A549 (cell line): Measurements from ENCODE around the gene ABHD11. TPM values are rescaled to one million over a fixed set of nuclear protein-coding genes. Genes with fewer than 3 reads are reported as not detected.

Experiments used
- ATAC-seq, 2 experiments: fragments of 200-7000 bp in 1 of 2; fragments of >200 bp in 1 of 2; cut with Nextera tagmentation in 1 of 2; cut with Tn5 transposase in 1 of 2; 3 replicates each; pipeline versions ENCODE4 v1.8.0 to v1.9.1; 2018 to 2020; ENCODE audit warnings: mild to moderate bottlenecking in 1 of 2, moderate library complexity in 1 of 2
- CTCF ChIA-PET: fragments of 300-600 bp; sonication (Branson Sonifier 250); formaldehyde crosslinking; extraction: SDS; loops from one replicate; lab custom pipeline; 2021; ENCODE audit warnings: antibody characterized with exemption, inconsistent platforms; lab: Yijun Ruan, JAX
- POLR2A ChIA-PET: fragments of 350-600 bp; formaldehyde crosslinking; extraction: SDS; loops from one replicate; lab custom pipeline; 2021; ENCODE audit warnings: antibody characterized with exemption, inconsistent platforms; lab: Yijun Ruan, JAX
- DNase-seq, 2 experiments: peaks; one replicate each; pipeline versions ENCODE4 v3.0.0 to v3.0.0-alpha.2; 2011 to 2016; ENCODE audit warnings: low read depth in 1 of 2, low spot score in 1 of 2
- FAIRE-seq: peaks from 2 replicates; lab custom pipeline; 2011; peaks lifted over from hg19 to GRCh38; lab: Jason Lieb, UNC
- H3K27ac ChIP-seq, 2 experiments: fragments of >200 bp; sonication (Bioruptor Twin); formaldehyde crosslinking; 3 replicates each; pipeline ENCODE4 v1.5.1; 2016 to 2017
- H3K4me1 ChIP-seq: fragments of >200 bp; sonication (Bioruptor Twin); formaldehyde crosslinking; 3 replicates; pipeline ENCODE4 v1.6.1; 2016
- H3K4me2 ChIP-seq: fragments of >200 bp; sonication (Bioruptor Twin); formaldehyde crosslinking; 3 replicates; pipeline ENCODE4 v1.6.1; 2016
- H3K4me3 ChIP-seq: fragments of >200 bp; sonication (Bioruptor Twin); formaldehyde crosslinking; 3 replicates; pipeline ENCODE4 v1.5.1; 2016
- H3K9me3 ChIP-seq: fragments of >200 bp; sonication (Bioruptor Twin); formaldehyde crosslinking; 3 replicates; pipeline ENCODE4 v1.6.1; 2016
- ATOH8 ChIP-seq: fragments of 250-450 bp; sonication (Bioruptor Pico); IDR thresholded peaks from 2 replicates; pipeline ENCODE4 v1.5.0; 2020; ENCODE audit warnings: low read depth, mild to moderate bottlenecking, moderate library complexity
- BHLHE40 ChIP-seq: IDR thresholded peaks from 2 replicates; pipeline ENCODE4 v1.6.1; 2012; ENCODE audit warnings: low read depth, low read length, inconsistent platforms
- CBX2 ChIP-seq: fragments of 200-600 bp; sonication (generic); IDR thresholded peaks from 2 replicates; pipeline ENCODE4 v1.6.1; 2016; ENCODE audit warnings: low read depth, mild to moderate bottlenecking, borderline replicate concordance
- CBX8 ChIP-seq: fragments of 200-600 bp; sonication (generic); IDR thresholded peaks from 2 replicates; pipeline ENCODE4 v1.6.1; 2016
- CEBPB ChIP-seq, 2 experiments: fragments of >200 bp in 1 of 2; sonication (Bioruptor Twin) in 1 of 2; formaldehyde crosslinking in 1 of 2; IDR thresholded peaks; 2 replicates each; pipeline ENCODE4 v1.6.1; 2012 to 2016
- CTCF ChIP-seq: fragments of >200 bp; sonication (Bioruptor Twin); formaldehyde crosslinking; IDR thresholded peaks from 3 replicates; pipeline ENCODE4 v1.5.1; 2016
- E2F6 ChIP-seq: IDR thresholded peaks from 2 replicates; pipeline ENCODE4 v1.6.1; 2012; ENCODE audit warnings: low read depth, borderline replicate concordance
- EP300 ChIP-seq, 2 experiments: fragments of >200 bp; sonication (Bioruptor Twin); formaldehyde crosslinking; IDR thresholded peaks; 2 replicates in 1 of 2; 3 replicates in 1 of 2; pipeline ENCODE4 v1.6.1; 2016 to 2017
- FOSL2 ChIP-seq, 2 experiments: fragments of 450-650 bp in 1 of 2; fragments of >200 bp in 1 of 2; sonication (Bioruptor Twin) in 1 of 2; formaldehyde crosslinking; IDR thresholded peaks; 2 replicates each; pipeline versions ENCODE4 v1.5.0 to v1.6.1; 2016 to 2020; ENCODE audit warnings: mild to moderate bottlenecking in 1 of 2, moderate library complexity in 1 of 2
- GATA3 ChIP-seq: IDR thresholded peaks from 2 replicates; pipeline ENCODE4 v1.6.1; 2012; ENCODE audit warnings: borderline replicate concordance
- HES2 ChIP-seq: fragments of >200 bp; sonication (Bioruptor Twin); formaldehyde crosslinking; IDR thresholded peaks from 2 replicates; pipeline ENCODE4 v1.6.1; 2016
- HOXA7 ChIP-seq: fragments of 250-450 bp; sonication (Bioruptor Pico); IDR thresholded peaks from 2 replicates; pipeline ENCODE4 v1.5.0; 2020; ENCODE audit warnings: mild to moderate bottlenecking, moderate library complexity
- JUN ChIP-seq, 2 experiments: fragments of >200 bp; sonication (Bioruptor Twin); formaldehyde crosslinking; IDR thresholded peaks; 2 replicates in 1 of 2; 3 replicates in 1 of 2; pipeline ENCODE4 v1.6.1; 2016 to 2017
- JUNB ChIP-seq: fragments of >200 bp; sonication (Bioruptor Twin); formaldehyde crosslinking; IDR thresholded peaks from 2 replicates; pipeline ENCODE4 v1.6.1; 2016
- KDM5A ChIP-seq: fragments of 200-600 bp; sonication (generic); IDR thresholded peaks from 2 replicates; pipeline ENCODE4 v1.6.1; 2016; ENCODE audit warnings: antibody characterized with exemption, mild to moderate bottlenecking
- MAFK ChIP-seq: fragments of 450-650 bp; IDR thresholded peaks from 2 replicates; pipeline ENCODE4 v1.6.1; 2014; ENCODE audit not compliant: partially characterized antibody
- MAZ ChIP-seq: fragments of 150-350 bp; IDR thresholded peaks from 2 replicates; pipeline ENCODE4 v1.6.1; 2014; ENCODE audit warnings: antibody characterized with exemption, low read depth, low read length, borderline replicate concordance
- NFE2L2 ChIP-seq: fragments of 150-350 bp; conservative IDR thresholded peaks from 2 replicates; pipeline ENCODE4 v1.6.1; 2014; ENCODE audit warnings: low read length
- NR3C1 ChIP-seq: fragments of >200 bp; sonication (Bioruptor Twin); formaldehyde crosslinking; IDR thresholded peaks from 3 replicates; pipeline ENCODE4 v1.6.1; 2017
- PBX3 ChIP-seq: IDR thresholded peaks from 2 replicates; pipeline ENCODE4 v1.6.1; 2012
- PHF8 ChIP-seq: fragments of 200-600 bp; sonication (generic); IDR thresholded peaks from 2 replicates; pipeline ENCODE4 v1.6.1; 2016; ENCODE audit warnings: low read depth, mild to moderate bottlenecking, antibody characterized with exemption, moderate library complexity, borderline replicate concordance
- POLR2AphosphoS2 ChIP-seq: conservative IDR thresholded peaks from 2 replicates; pipeline ENCODE4 v1.6.1; 2012; ENCODE audit warnings: low read length, improper control_type of control experiment, inconsistent platforms
- RARB ChIP-seq: fragments of 250-450 bp; sonication (Bioruptor Pico); IDR thresholded peaks from 2 replicates; pipeline ENCODE4 v1.8.0; 2021; ENCODE audit warnings: mild to moderate bottlenecking, moderate library complexity
- RFX5 ChIP-seq: fragments of 450-650 bp; IDR thresholded peaks from 2 replicates; pipeline ENCODE4 v1.7.1; 2014; ENCODE audit warnings: antibody characterized with exemption, mild to moderate bottlenecking, moderate library complexity
- ZC3H11A ChIP-seq: fragments of 450-650 bp; IDR thresholded peaks from 2 replicates; pipeline ENCODE4 v1.6.1; 2014; ENCODE audit warnings: antibody characterized with exemption, mild to moderate bottlenecking
- ZFP36 ChIP-seq: fragments of 450-650 bp; IDR thresholded peaks from 2 replicates; pipeline ENCODE4 v1.6.1; 2014; ENCODE audit warnings: borderline replicate concordance; ENCODE audit not compliant: partially characterized antibody
- ZSCAN20 ChIP-seq: fragments of 250-450 bp; sonication (Bioruptor Pico); IDR thresholded peaks from 2 replicates; pipeline ENCODE4 v1.8.0; 2022; ENCODE audit warnings: mild to moderate bottlenecking, moderate library complexity
- WGBS: methylation state at CpG from one replicate; pipeline ENCODE4 v1.1.6; 2017; ENCODE audit errors: missing lambda C conversion rate; 5-methylcytosine and 5-hydroxymethylcytosine counted together
- polyA plus RNA-seq, 4 experiments: library from polyadenylated mRNA; depleted of rRNA in 3 of 4; stranded (reverse); fragments of >200 nt; fragmentation: RNase III in 1 of 4; extraction: RNeasy Plus Mini Kit Qiagen cat#74134 plus additional on column Dnase treatment in 1 of 4; gene quantifications; 2 replicates in 3 of 4; 3 replicates in 1 of 4; pipeline ENCODE4 v1.2.3, GENCODE V29; 2011 to 2017

Gene ABHD11
- polyA plus RNA-seq, 2 of the 4 experiments (the other 2 are of a cell fraction) = 8.1 to 15.1 TPM

- no peak for FAIRE-seq
- Histone ChIP-seq H3K4me1 (peaks cover 14% of the 10 kb centered on the region), H3K4me2 (no peak overlapping the region), H3K27ac (no peak overlapping the region), H3K9me3 (no peaks in the 10 kb centered on the region), H3K4me3 (no peak overlapping the region)
- POLR2A ChIA-PET = interaction anchor here (0.5 kb wide), 1 partner anchor 52 kb away, joined by 4 read pairs; no protein-coding TSS in a partner anchor
- CTCF ChIA-PET = interaction anchor here (0.5 to 12.2 kb wide), 9 partner anchors 11 to 665 kb away, joined by 3 to 273 read pairs (median 31); partner anchors contain the start of genes STX1A and VPS37D
- no peak for DNase-seq
- TF ChIP-seq EP300 (IDR thresholded peaks at IDR 0.05) = no peak
- no peak for TF ChIP-seq PHF8
- no peak for TF ChIP-seq CEBPB (IDR thresholded peaks at IDR 0.05)
- TF ChIP-seq MAZ = no peak
- TF ChIP-seq, all 56 proteins: peak for 0
- WGBS = 83% methylated on average over 10 of the region's 14 CpGs
- no peak for ATAC-seq
Observed at GRCh38 chr7:73736885-73737284, 1.7 kb downstream of the ABHD11 start.

GRCh38 chr7:73735528-73735905, 3.1 kb downstream of the ABHD11 start:
- CTCF ChIA-PET = interaction anchor here (0.6 to 12.2 kb wide), 44 partner anchors 10 to 413 kb away, joined by 3 to 273 read pairs (median 6); partner anchors contain the start of genes MLXIPL, STX1A and VPS37D
- whole genome bisulfite sequencing = 90% methylated on average over 8 of the region's 8 CpGs
- ATAC-seq = no peak
- TF ChIP-seq ATOH8 (no peak), FOSL2 (IDR thresholded peaks at IDR 0.05) (no peak), FOSL2 (CRISPR knock-in tag; IDR thresholded peaks at IDR 0.05) (no peak), ZC3H11A (no peak), MAZ (no peak), RARB (CRISPR knock-in tag) (no peak)
- Histone ChIP-seq H3K4me1 (peaks cover 14% of the 10 kb centered on the region), H3K4me3 (no peak overlapping the region), H3K4me2 (no peak overlapping the region; the same call in 1 of the 3 replicates), H3K27ac (peak overlapping the region in 1 of 2 experiments; percentile 82; a peak in 3 of 6 replicates), H3K9me3 (no peaks in the 10 kb centered on the region)
- no peak for DNase-seq
- POLR2A ChIA-PET = interaction anchor here (1.2 kb wide), 1 partner anchor 169 kb away, joined by 3 read pairs; no protein-coding TSS in a partner anchor
- no peak for FAIRE-seq

GRCh38 chr7:73734619-73735527, 3.7 kb downstream of the ABHD11 start:
- no peak for FAIRE-seq
- peaks cover 14% of the 10 kb centered on the region for H3K4me1 ChIP-seq
- TF ChIP-seq CBX2 = no peak
- TF ChIP-seq JUN (IDR thresholded peaks at IDR 0.05) = peak in 1 of 2 experiments; percentile 51; a peak in 1 of 5 replicates
- no peak for TF ChIP-seq PHF8
- TF ChIP-seq GATA3 = no peak
- TF ChIP-seq CBX8 = no peak
- peak; percentile 82; the same call in 1 of the 2 replicates for TF ChIP-seq POLR2AphosphoS2
- TF ChIP-seq E2F6 = no peak
- TF ChIP-seq ZFP36 = no peak
- 0 out of 2 replicates have a peak, but pooled peaks have one; percentile 53 for TF ChIP-seq HOXA7
- TF ChIP-seq NFE2L2 = no peak
- no peak for TF ChIP-seq JUNB
- TF ChIP-seq KDM5A = no peak
- TF ChIP-seq CEBPB (IDR thresholded peaks at IDR 0.05) = peak in 1 of 2 experiments; percentile 52; a peak in 1 of 4 replicates
- no peak; the same call in 1 of the 2 replicates for TF ChIP-seq PBX3
- no peak for TF ChIP-seq NR3C1
- TF ChIP-seq HES2 = no peak
- TF ChIP-seq CTCF = peak; percentile 87
- no peak for TF ChIP-seq ZSCAN20 (CRISPR knock-in tag)
- TF ChIP-seq BHLHE40 = no peak
- no peak for TF ChIP-seq MAFK
- no peak; the same call in 1 of the 2 replicates for TF ChIP-seq RFX5
- no peak for TF ChIP-seq FOSL2 (IDR thresholded peaks at IDR 0.05)
- 0 out of 2 replicates have a peak, but pooled peaks have one; percentile 30 for TF ChIP-seq FOSL2 (CRISPR knock-in tag; IDR thresholded peaks at IDR 0.05)

More at GRCh38 chr7:73734619-73735527, 3.7 kb downstream of the ABHD11 start:
- ChIA-PET CTCF (interaction anchor here (0.6 to 12.2 kb wide), 74 partner anchors 9 to 562 kb away, joined by 3 to 273 read pairs (median 4); partner anchors contain the start of genes BAZ1B, MLXIPL, STX1A and TBL2), POLR2A (interaction anchor here (0.6 to 1.2 kb wide), 3 partner anchors 119 to 169 kb away, joined by 3 read pairs; no protein-coding TSS in a partner anchor)
- peak; percentile 74 to 80 for ATAC-seq
- peak overlapping the region; percentile 17 for H3K4me2 ChIP-seq
- DNase-seq = peak; percentile 80 to 94
- WGBS = 32% methylated on average over 8 of the region's 16 CpGs
- no peak overlapping the region for H3K4me3 ChIP-seq
- no peaks in the 10 kb centered on the region for H3K9me3 ChIP-seq
- peak overlapping the region; percentile 57 to 82; a peak in 5 of 6 replicates for H3K27ac ChIP-seq
